Progenitor cell of endocrine pancreas (in vitro differentiated cells): Measurements from ENCODE around the gene TACR1. TPM values are rescaled to one million over a fixed set of nuclear protein-coding genes. Genes with fewer than 3 reads are reported as not detected.
"Not testable (repeated sequence)": the region's sequence is repeated elsewhere in the genome, so short reads cannot be mapped to it uniquely, and the experiment has no call there.

Source experiments
- DNase-seq: peaks from one replicate; pipeline ENCODE4 v3.0.0; 2021; ENCODE audit warnings: low spot score; ENCODE audit not compliant: unreplicated experiment
- H3K27ac Mint-ChIP-seq: 2 replicates; pipeline ENCODE4 v1.8.0; 2021; ENCODE audit warnings: mild to moderate bottlenecking, moderate library complexity, mixed read lengths
- H3K27me3 Mint-ChIP-seq: 2 replicates; pipeline ENCODE4 v1.8.0; 2021; ENCODE audit warnings: mixed read lengths
- H3K36me3 Mint-ChIP-seq: 2 replicates; pipeline ENCODE4 v1.8.0; 2022; ENCODE audit warnings: mixed read lengths; ENCODE audit not compliant: insufficient read depth
- H3K4me1 Mint-ChIP-seq: 2 replicates; pipeline ENCODE4 v1.8.0; 2021; ENCODE audit warnings: low read depth, mixed read lengths
- H3K4me3 Mint-ChIP-seq: 2 replicates; pipeline ENCODE4 v1.8.0; 2021; ENCODE audit warnings: low read depth, mild to moderate bottlenecking, moderate library complexity, mixed read lengths
- H3K9me3 Mint-ChIP-seq: 2 replicates; pipeline ENCODE4 v1.8.0; 2021; ENCODE audit warnings: low read depth, mixed read lengths
- CTCF ChIP-seq: fragments of 200-600 bp; sonication (generic); IDR thresholded peaks from one replicate; pipeline ENCODE4 v1.5.0; 2021; ENCODE audit warnings: antibody characterized with exemption, mild to moderate bottlenecking; ENCODE audit not compliant: unreplicated experiment
- long read RNA-seq: library from polyadenylated mRNA; unstranded; transcript quantifications from one replicate; pipeline ENCODE4 v2.0.0, GENCODE V29; 2020
- total RNA-seq: library from RNA; stranded (reverse); gene quantifications from 2 replicates; pipeline ENCODE4 v1.2.1, GENCODE V29; 2021

Gene TACR1, protein sequence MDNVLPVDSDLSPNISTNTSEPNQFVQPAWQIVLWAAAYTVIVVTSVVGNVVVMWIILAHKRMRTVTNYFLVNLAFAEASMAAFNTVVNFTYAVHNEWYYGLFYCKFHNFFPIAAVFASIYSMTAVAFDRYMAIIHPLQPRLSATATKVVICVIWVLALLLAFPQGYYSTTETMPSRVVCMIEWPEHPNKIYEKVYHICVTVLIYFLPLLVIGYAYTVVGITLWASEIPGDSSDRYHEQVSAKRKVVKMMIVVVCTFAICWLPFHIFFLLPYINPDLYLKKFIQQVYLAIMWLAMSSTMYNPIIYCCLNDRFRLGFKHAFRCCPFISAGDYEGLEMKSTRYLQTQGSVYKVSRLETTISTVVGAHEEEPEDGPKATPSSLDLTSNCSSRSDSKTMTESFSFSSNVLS
- 0.55 and 0.73 TPM in 2 replicates for total RNA-seq
- long read RNA-seq, full-length matches to known transcripts, result 2 of 5 reads
- long read RNA-seq, partial matches to known transcripts, result 1 of 5 reads
- long read RNA-seq, other reads (novel, unspliced or antisense), result 2 of 5 reads

DNA sequence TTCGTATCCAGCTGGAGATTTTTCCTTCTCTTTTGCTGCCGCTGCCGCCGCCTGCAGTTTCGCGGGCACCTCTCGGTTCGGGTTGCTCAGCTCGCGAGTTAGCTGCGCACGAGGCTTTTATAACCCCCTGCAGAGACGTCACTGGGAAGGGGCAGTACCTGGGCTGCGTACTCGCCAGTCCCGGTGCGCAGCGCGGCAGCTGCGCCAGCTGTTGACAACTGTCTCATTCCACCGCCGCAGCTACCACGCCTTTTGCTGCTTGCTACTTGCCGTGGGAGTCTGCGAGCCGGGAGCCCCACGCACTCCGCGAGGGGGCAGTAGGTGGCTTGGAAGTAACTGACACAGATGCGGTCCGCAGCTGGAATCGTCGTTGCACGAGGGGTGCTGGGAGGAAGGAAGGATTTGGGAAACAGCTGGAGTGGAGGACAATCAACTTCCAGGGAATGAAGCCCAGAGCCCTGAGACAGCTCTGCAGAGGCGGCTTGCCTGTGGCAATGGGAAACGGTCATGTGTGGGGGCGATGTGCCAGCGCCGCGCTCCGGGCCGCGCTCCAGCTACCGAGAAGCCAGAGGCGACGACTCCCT lies at the start of gene TACR1:
TSS of gene TACR1 (minus strand) at position 93 of the 584 bp plus-strand sequence. CDS start 586 bp downstream, outside the sequence.
- H3K27ac Mint-ChIP-seq, result no peak within 1 kb of the TSS
- peak; percentile 48 for DNase-seq
- peak within 1 kb of the TSS; percentile 71 for H3K4me3 Mint-ChIP-seq
- peaks cover 88% of the 10 kb centered on the region for H3K27me3 Mint-ChIP-seq
- peaks cover 15% of the 10 kb centered on the region for H3K4me1 Mint-ChIP-seq
- H3K36me3 Mint-ChIP-seq, result no peaks in the 10 kb centered on the region
- TF ChIP-seq CTCF, result peak; percentile 57
- H3K9me3 Mint-ChIP-seq, result no peaks in the 10 kb centered on the region

- H3K4me1 Mint-ChIP-seq, H3K36me3 Mint-ChIP-seq, H3K27me3 Mint-ChIP-seq, H3K4me3 Mint-ChIP-seq, H3K27ac Mint-ChIP-seq, DNase-seq: not testable (repeated sequence)
- peaks cover 25% of the 10 kb centered on the region for H3K9me3 Mint-ChIP-seq
Observed at GRCh38 chr2:75248581-75248980, 49.3 kb upstream of the TACR1 start.

DNA sequence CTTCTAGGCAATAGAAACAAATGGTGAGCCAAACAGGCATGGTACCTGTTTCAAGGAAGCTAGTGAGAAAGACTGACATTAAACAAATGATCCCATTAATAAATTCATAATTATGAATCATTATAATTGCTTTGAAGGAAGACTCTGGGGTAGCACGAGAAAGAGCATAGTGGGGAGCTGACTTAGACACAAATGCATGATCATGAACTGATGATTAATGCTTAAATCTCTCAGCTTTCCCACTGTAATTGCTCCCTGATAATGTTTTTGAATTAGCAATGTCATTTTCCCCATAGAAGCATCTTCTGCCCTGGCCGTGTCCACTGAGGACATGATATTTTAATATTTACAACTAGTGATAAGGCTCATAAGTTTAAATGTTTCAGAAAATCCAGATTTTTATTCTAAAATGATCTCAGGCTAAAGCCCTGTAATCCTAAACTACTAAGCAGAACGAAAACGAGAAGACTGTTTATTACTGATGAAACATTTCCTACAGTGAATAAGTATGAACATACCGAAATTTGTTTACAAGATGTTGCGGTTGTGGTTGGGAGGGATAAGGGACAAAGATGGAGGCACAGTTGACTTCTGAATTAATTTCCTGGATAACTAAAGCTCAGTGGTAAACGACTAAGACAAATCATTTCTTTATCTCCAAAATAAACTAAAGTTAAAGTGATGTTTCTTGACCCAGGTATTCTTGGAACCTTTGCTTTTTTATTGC lies 47.3 kb upstream of the TACR1 start:
- TF ChIP-seq CTCF, result no peak
- no peaks in the 10 kb centered on the region for H3K4me1 Mint-ChIP-seq
- peaks cover 3% of the 10 kb centered on the region for H3K36me3 Mint-ChIP-seq
- H3K9me3 Mint-ChIP-seq, result peaks cover 40% of the 10 kb centered on the region
- no peaks in the 10 kb centered on the region for H3K27me3 Mint-ChIP-seq
- DNase-seq, result no peak
- H3K27ac Mint-ChIP-seq, result no peak overlapping the region
- H3K4me3 Mint-ChIP-seq, result no peak overlapping the region

DNA sequence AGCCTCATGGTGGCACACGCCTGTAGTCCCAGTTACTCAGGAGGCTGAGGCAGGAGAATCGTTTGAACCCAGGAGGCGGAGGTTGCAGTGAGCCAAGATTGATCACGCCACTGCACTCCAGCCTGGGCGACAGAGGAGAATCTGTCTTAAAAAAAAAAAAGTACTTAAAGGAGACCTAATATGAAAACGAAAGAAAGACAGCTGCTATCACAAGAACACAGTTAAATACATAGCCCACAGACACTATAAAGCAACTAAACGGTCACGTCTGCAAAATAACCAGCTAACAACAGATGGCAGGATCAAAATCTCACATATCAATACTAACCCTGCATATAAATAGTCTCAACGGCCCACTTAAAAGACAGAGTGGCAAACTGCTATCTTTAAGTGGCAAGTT lies 43.9 kb upstream of the TACR1 start:
- peaks cover 27% of the 10 kb centered on the region for H3K9me3 Mint-ChIP-seq
- no peak for DNase-seq
- H3K4me1 Mint-ChIP-seq, result peaks cover 2% of the 10 kb centered on the region
- no peak overlapping the region for H3K27ac Mint-ChIP-seq
- TF ChIP-seq CTCF, result no peak
- H3K4me3 Mint-ChIP-seq, result no peak overlapping the region
- no peaks in the 10 kb centered on the region for H3K27me3 Mint-ChIP-seq
- H3K36me3 Mint-ChIP-seq, result peaks cover 1% of the 10 kb centered on the region

DNA sequence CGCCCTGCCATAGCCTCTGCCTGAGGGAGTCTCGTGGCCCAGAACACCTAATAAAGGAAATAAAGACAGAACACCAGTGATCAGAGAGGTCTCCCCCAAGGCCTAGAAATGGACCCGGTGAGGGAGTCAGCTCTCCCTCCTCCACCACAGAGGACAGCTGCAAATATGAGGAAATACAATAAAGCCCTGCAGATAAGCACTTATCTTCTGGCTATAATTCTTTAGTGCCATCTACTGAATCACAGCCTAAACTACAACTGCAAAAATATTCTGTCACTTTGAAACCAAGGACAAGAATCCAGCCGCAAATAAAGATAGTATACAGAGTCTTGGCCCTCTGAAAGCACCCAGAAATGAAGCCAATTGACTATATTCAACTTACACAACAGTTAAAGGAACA lies 42.4 kb upstream of the TACR1 start:
- no peaks in the 10 kb centered on the region for H3K27me3 Mint-ChIP-seq
- peaks cover 24% of the 10 kb centered on the region for H3K9me3 Mint-ChIP-seq
- H3K36me3 Mint-ChIP-seq, result peaks cover 1% of the 10 kb centered on the region
- DNase-seq, result no peak
- H3K4me3 Mint-ChIP-seq, result no peak overlapping the region
- H3K4me1 Mint-ChIP-seq, result peaks cover 2% of the 10 kb centered on the region
- TF ChIP-seq CTCF, result no peak
- no peak overlapping the region for H3K27ac Mint-ChIP-seq
